Kidney epithelial cell (primary cell): ENCODE data around the gene ACD. TPM values are rescaled to one million over a fixed set of nuclear protein-coding genes. Genes with fewer than 3 reads are reported as not detected.

ENCODE experiments used
- DNase-seq: peaks from one replicate; pipeline ENCODE4 v3.0.0-alpha.2; 2010; ENCODE audit warnings: low read depth
- H3K27me3 ChIP-seq: 2 replicates; pipeline ENCODE4 v1.6.0; 2011; ENCODE audit warnings: low read length; ENCODE audit not compliant: control insufficient read depth, insufficient read depth
- H3K36me3 ChIP-seq: 2 replicates; pipeline ENCODE4 v1.5.1; 2011; ENCODE audit warnings: low read length; ENCODE audit not compliant: control insufficient read depth, insufficient read depth
- H3K4me3 ChIP-seq: 2 replicates; pipeline ENCODE4 v1.5.1; 2011; ENCODE audit warnings: low read depth, mild to moderate bottlenecking, control low read depth, low read length
- CTCF ChIP-seq: IDR thresholded peaks from 2 replicates; pipeline ENCODE4 v1.5.1; 2011; ENCODE audit warnings: mild to moderate bottlenecking, moderate library complexity, low read length, control low read depth, inconsistent platforms; ENCODE audit not compliant: insufficient read depth, poor library complexity, severe bottlenecking
- total RNA-seq: library from RNA; depleted of rRNA; stranded (reverse); fragments of >200 nt; gene quantifications from 2 replicates; pipeline ENCODE4 v1.2.3, GENCODE V29; 2015

Gene ACD
- total RNA-seq, 1 donor from 2014 or later = 29.1 TPM

- TF ChIP-seq CTCF = no peak
- H3K36me3 ChIP-seq = peaks cover 2% of the 10 kb centered on the region
Measured at GRCh38 chr16:67674851-67675578, 15.0 kb upstream of the ACD start.

GRCh38 chr16:67673712-67674580 is 13.9 kb upstream of the ACD start:
- H3K27me3 ChIP-seq = no peaks in the 10 kb centered on the region
- no peak overlapping the region for H3K4me3 ChIP-seq
- no peak for TF ChIP-seq CTCF
- peaks cover 2% of the 10 kb centered on the region for H3K36me3 ChIP-seq
- no peak for DNase-seq

More at GRCh38 chr16:67674851-67675578, 15.0 kb upstream of the ACD start:
- Histone ChIP-seq H3K4me3 (no peak overlapping the region), H3K27me3 (no peaks in the 10 kb centered on the region)
- DNase-seq = no peak

- no peak for DNase-seq
- peak; percentile 77 for TF ChIP-seq CTCF
- H3K27me3 ChIP-seq = no peaks in the 10 kb centered on the region
- peaks cover 2% of the 10 kb centered on the region for H3K36me3 ChIP-seq
- no peak overlapping the region for H3K4me3 ChIP-seq
Measured at GRCh38 chr16:67672739-67673662, 12.9 kb upstream of the ACD start.

- Histone ChIP-seq H3K27me3 (no peaks in the 10 kb centered on the region), H3K4me3 (no peak overlapping the region), H3K36me3 (peaks cover 2% of the 10 kb centered on the region)
- no peak for DNase-seq
- no peak for TF ChIP-seq CTCF
Measured at GRCh38 chr16:67672306-67672705, 12.2 kb upstream of the ACD start.

GRCh38 chr16:67669499-67670101 is 9.5 kb upstream of the ACD start:
- H3K36me3 ChIP-seq = no peaks in the 10 kb centered on the region
- no peak for DNase-seq
- H3K27me3 ChIP-seq = no peaks in the 10 kb centered on the region
- no peak overlapping the region for H3K4me3 ChIP-seq
- TF ChIP-seq CTCF = no peak
